HG03175 (cell line): ENCODE results near the gene SERINC5.

ENCODE experiments used
- ATAC-seq: cut with Tn5 transposase; IDR thresholded peaks from one replicate; pipeline ENCODE4 v1.9.1; 2021; ENCODE audit warnings: mild to moderate bottlenecking, moderate library complexity; ENCODE audit not compliant: unreplicated experiment

SERINC5 gene

GRCh38 chr5:80072103-80073073, 183.5 kb downstream of the SERINC5 start:
- ATAC-seq, result no peak

- no peak for ATAC-seq
Measured at GRCh38 chr5:80071510-80072021, 184.3 kb downstream of the SERINC5 start.

- ATAC-seq, result peak; percentile 67
Measured at GRCh38 chr5:80070338-80071056, 185.4 kb downstream of the SERINC5 start.

- ATAC-seq, result peak; percentile 25
Measured at GRCh38 chr5:80069918-80070318, 185.9 kb downstream of the SERINC5 start.

- no peak for ATAC-seq
Measured at GRCh38 chr5:80069251-80069800, 186.5 kb downstream of the SERINC5 start.

- ATAC-seq, result no peak
Measured at GRCh38 chr5:80068775-80069174, 187.1 kb downstream of the SERINC5 start.

GRCh38 chr5:80068246-80068636, 187.6 kb downstream of the SERINC5 start:
- ATAC-seq, result no peak

- ATAC-seq, result no peak
Measured at GRCh38 chr5:80067531-80068245, 188.2 kb downstream of the SERINC5 start.

GRCh38 chr5:80067016-80067415, 188.8 kb downstream of the SERINC5 start:
- no peak for ATAC-seq

- no peak for ATAC-seq
Measured at GRCh38 chr5:80064124-80064523, 191.7 kb downstream of the SERINC5 start.
